Smooth muscle cell (in vitro differentiated cells): ENCODE data around the gene CTNNA3. TPM values are rescaled to one million over a fixed set of nuclear protein-coding genes. Genes with fewer than 3 reads are reported as not detected.

ENCODE experiments used
- DNase-seq: peaks from one replicate; lab custom pipeline; 2025; ENCODE audit not compliant: unreplicated experiment; lab: John Stamatoyannopoulos, UW
- H2AFZ ChIP-seq: fragments of 200-600 bp; sonication (generic); 2 replicates; pipeline ENCODE4 v1.6.0; 2016; ENCODE audit warnings: antibody characterized with exemption, low read depth, mild to moderate bottlenecking
- H3F3A ChIP-seq: fragments of 200-600 bp; sonication (generic); 2 replicates; pipeline ENCODE4 v1.6.0; 2017; ENCODE audit warnings: antibody characterized with exemption, low read depth
- H3K27ac ChIP-seq: fragments of 200-600 bp; sonication (generic); 2 replicates; pipeline ENCODE4 v1.5.1; 2016; ENCODE audit warnings: low read depth, mild to moderate bottlenecking
- H3K27me3 ChIP-seq: fragments of 200-600 bp; sonication (generic); 2 replicates; pipeline ENCODE4 v1.6.1; 2016; ENCODE audit warnings: low read depth, mild to moderate bottlenecking
- H3K36me3 ChIP-seq: fragments of 200-600 bp; sonication (generic); 2 replicates; pipeline ENCODE4 v1.5.1; 2016; ENCODE audit warnings: low read depth
- H3K4me1 ChIP-seq: fragments of 200-600 bp; sonication (generic); 2 replicates; pipeline ENCODE4 v1.5.1; 2016; ENCODE audit warnings: low read depth
- H3K4me2 ChIP-seq: fragments of 200-600 bp; sonication (generic); 2 replicates; pipeline ENCODE4 v1.6.0; 2016; ENCODE audit warnings: mild to moderate bottlenecking
- H3K4me3 ChIP-seq: fragments of 200-600 bp; sonication (generic); 2 replicates; pipeline ENCODE4 v1.5.1; 2016; ENCODE audit warnings: mild to moderate bottlenecking
- H3K79me2 ChIP-seq: fragments of 200-600 bp; sonication (generic); 2 replicates; pipeline ENCODE4 v1.6.0; 2016; ENCODE audit warnings: low read depth, mild to moderate bottlenecking
- H3K9ac ChIP-seq: fragments of 200-600 bp; sonication (generic); 2 replicates; pipeline ENCODE4 v1.6.0; 2016; ENCODE audit warnings: low read depth
- H3K9me3 ChIP-seq: fragments of 200-600 bp; sonication (generic); replicated peaks from 2 replicates; pipeline ENCODE4 v1.5.1; 2016; ENCODE audit warnings: low read depth
- H4K20me1 ChIP-seq: fragments of 200-600 bp; sonication (generic); 2 replicates; pipeline ENCODE4 v1.6.0; 2016; ENCODE audit warnings: low read depth
- WGBS: methylation state at CpG from one replicate; pipeline ENCODE4 v1.1.7; 2016; ENCODE audit warnings: low lambda C conversion rate; 5-methylcytosine and 5-hydroxymethylcytosine counted together
- polyA plus RNA-seq: library from polyadenylated mRNA; unstranded; fragments of >200 nt; fragmentation: Nextera tagmentation; extraction: Ambion mirVana; gene quantifications from 2 replicates; pipeline ENCODE4 v1.2.1, GENCODE V29; 2016
- total RNA-seq: library from RNA; depleted of rRNA; stranded (reverse); fragments of >200 nt; gene quantifications from 2 replicates; pipeline ENCODE4 v1.2.3, GENCODE V29; 2014
- TF ChIP-seq, protein P1 (sequence below): fragments of 200-600 bp; sonication (generic); IDR thresholded peaks from 2 replicates; pipeline ENCODE4 v1.5.1; 2017; ENCODE audit warnings: borderline replicate concordance, mild to moderate bottlenecking, antibody characterized with exemption; ENCODE audit not compliant: insufficient read depth, poor library complexity, severe bottlenecking

Gene CTNNA3
- total and polyA plus RNA-seq, 2 experiments from 2014 or later: 1.3 TPM; not detected in 1

DNA sequence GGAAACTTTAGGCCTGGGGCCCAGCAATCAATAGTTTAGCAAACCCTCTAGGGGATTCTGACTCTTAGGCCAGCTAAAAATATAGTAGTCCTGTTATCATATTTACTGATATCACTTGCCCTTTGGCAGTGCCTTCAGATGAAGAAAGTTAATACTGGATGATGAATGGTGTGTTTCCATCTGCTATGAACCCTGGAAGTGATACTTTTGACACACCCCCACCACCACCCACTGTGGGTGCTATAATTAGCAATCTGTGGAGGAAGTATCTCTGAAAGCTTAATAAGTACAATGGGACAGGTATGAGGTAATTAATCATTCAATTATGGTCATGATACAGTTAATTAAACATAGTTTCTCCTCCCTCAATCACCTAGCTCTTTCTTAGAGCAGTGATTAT lies 860.6 kb downstream of the CTNNA3 start:
- Histone ChIP-seq H3K27ac (peak overlapping the region; percentile 70), H3K9ac (no peak overlapping the region), H3K36me3 (no peaks in the 10 kb centered on the region), H3K27me3 (no peaks in the 10 kb centered on the region), H3K4me1 (peaks cover 20% of the 10 kb centered on the region), H4K20me1 (no peaks in the 10 kb centered on the region), H2AFZ (no peak overlapping the region), H3K4me2 (peak overlapping the region; percentile 26), H3K4me3 (no peak overlapping the region), H3F3A (no peaks in the 10 kb centered on the region), H3K9me3 (no peaks in the 10 kb centered on the region), H3K79me2 (no peaks in the 10 kb centered on the region)
- no peak for DNase-seq
- TF ChIP-seq, protein P1, sequence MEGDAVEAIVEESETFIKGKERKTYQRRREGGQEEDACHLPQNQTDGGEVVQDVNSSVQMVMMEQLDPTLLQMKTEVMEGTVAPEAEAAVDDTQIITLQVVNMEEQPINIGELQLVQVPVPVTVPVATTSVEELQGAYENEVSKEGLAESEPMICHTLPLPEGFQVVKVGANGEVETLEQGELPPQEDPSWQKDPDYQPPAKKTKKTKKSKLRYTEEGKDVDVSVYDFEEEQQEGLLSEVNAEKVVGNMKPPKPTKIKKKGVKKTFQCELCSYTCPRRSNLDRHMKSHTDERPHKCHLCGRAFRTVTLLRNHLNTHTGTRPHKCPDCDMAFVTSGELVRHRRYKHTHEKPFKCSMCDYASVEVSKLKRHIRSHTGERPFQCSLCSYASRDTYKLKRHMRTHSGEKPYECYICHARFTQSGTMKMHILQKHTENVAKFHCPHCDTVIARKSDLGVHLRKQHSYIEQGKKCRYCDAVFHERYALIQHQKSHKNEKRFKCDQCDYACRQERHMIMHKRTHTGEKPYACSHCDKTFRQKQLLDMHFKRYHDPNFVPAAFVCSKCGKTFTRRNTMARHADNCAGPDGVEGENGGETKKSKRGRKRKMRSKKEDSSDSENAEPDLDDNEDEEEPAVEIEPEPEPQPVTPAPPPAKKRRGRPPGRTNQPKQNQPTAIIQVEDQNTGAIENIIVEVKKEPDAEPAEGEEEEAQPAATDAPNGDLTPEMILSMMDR: no peak

DNA sequence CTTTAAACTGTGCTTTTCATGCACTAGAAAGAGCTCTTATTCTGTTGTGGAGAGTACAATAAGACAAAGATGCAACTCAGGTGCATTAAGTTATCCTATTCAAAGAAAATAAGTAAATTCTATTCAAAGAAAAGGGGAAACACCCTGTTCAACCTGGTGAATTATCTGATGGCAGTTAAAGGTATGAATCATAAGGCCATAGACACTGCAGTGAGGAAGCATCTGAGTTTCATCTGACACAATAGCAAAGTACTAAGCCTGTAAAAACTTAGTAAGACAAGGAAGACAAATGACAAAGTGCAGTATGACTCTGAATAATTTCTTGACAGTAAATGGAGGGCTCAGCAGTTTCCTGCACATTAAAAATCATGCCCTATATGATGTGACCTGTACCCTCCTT lies 861.2 kb downstream of the CTNNA3 start:
- Histone ChIP-seq H3K36me3 (no peaks in the 10 kb centered on the region), H2AFZ (no peak overlapping the region), H3K4me1 (peaks cover 20% of the 10 kb centered on the region), H4K20me1 (no peaks in the 10 kb centered on the region), H3K9ac (no peak overlapping the region), H3K4me3 (no peak overlapping the region), H3K27me3 (no peaks in the 10 kb centered on the region), H3K79me2 (no peaks in the 10 kb centered on the region), H3K27ac (peak overlapping the region; percentile 70), H3K9me3 (no peaks in the 10 kb centered on the region), H3K4me2 (no peak overlapping the region), H3F3A (no peaks in the 10 kb centered on the region)
- no peak for DNase-seq
- TF ChIP-seq, protein P1: no peak

DNA sequence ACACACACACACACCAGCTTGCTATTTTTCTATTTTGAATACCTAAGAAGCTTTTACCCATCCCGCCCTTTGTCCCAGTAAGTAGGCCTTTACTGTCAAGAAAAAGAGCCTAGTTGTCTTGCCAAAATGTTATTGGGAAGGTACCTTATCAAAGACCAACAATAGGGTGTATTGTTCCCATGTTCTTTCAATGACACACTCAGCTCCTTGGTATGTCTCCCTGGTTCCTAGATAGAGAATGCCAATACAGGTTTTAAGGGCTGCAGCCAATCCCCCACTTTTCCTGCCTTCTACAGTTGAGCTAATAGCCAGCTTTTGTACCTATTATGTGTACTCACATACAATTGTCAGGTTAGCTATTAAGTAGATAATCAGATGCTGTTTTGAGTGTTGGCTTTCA lies 862.1 kb downstream of the CTNNA3 start:
- no peak overlapping the region for H2AFZ ChIP-seq
- no peaks in the 10 kb centered on the region for H3F3A ChIP-seq
- no peak overlapping the region for H3K4me3 ChIP-seq
- peaks cover 23% of the 10 kb centered on the region for H3K4me1 ChIP-seq
- TF ChIP-seq, protein P1: no peak
- no peaks in the 10 kb centered on the region for H3K79me2 ChIP-seq
- no peaks in the 10 kb centered on the region for H4K20me1 ChIP-seq
- no peaks in the 10 kb centered on the region for H3K36me3 ChIP-seq
- 89% methylated on average over 1 of the region's 1 CpG for WGBS
- H3K9me3 ChIP-seq: no peaks in the 10 kb centered on the region
- H3K27me3 ChIP-seq: no peaks in the 10 kb centered on the region
- H3K27ac ChIP-seq: peak overlapping the region; percentile 70
- DNase-seq: no peak
- no peak overlapping the region for H3K4me2 ChIP-seq
- H3K9ac ChIP-seq: no peak overlapping the region

DNA sequence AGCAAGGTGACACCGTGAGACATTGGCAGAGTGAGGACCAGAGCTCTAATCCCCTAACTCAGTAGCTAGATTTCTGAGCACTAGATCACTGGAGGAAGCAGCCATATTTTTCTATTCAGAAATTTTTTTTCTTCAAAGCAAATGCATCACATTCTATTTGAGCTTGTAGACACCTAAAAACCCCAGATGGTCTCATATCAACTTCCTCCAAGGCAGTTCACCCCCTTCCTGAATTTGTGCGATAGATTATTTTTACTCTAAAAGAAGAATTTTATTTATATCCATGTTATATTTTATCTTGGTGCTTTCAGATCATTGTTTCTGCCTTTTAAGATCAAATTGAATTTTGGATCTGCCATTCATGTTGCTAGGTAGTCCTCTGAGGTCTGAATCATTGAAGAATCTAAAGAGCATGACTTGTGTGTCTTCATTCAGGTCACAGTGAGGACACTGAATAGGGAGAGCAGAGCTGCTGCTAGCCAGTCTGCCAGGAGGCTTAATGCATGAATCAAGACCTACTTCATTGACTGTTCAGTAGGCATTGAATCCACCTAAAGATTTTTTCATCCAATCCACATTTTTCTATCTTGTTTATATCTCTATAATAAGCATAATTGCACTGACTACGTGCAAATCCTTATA lies 863.1 kb downstream of the CTNNA3 start:
- TF ChIP-seq, protein P1: no peak
- Histone ChIP-seq H3K4me2 (no peak overlapping the region), H3K36me3 (no peaks in the 10 kb centered on the region), H2AFZ (no peak overlapping the region), H3K79me2 (no peaks in the 10 kb centered on the region), H3K27ac (peak overlapping the region; percentile 27), H3K27me3 (no peaks in the 10 kb centered on the region), H3K4me1 (peaks cover 32% of the 10 kb centered on the region), H3K9ac (no peak overlapping the region), H3K9me3 (no peaks in the 10 kb centered on the region), H3F3A (no peaks in the 10 kb centered on the region), H3K4me3 (no peak overlapping the region), H4K20me1 (no peaks in the 10 kb centered on the region)
- 77% methylated on average over 3 of the region's 3 CpGs for WGBS
- DNase-seq: no peak
